Neural progenitor cell (in vitro differentiated cells): ENCODE measurements around the gene IFI6. TPM values are rescaled to one million over a fixed set of nuclear protein-coding genes. Genes with fewer than 3 reads are reported as not detected.
A peak's percentile ranks its signal among the peaks of the same experiment; 100 is the strongest.

Experiments used
- DNase-seq: peaks from one replicate; pipeline ENCODE4 v3.0.0-alpha.2; 2016; ENCODE audit warnings: low spot score
- H2AFZ ChIP-seq: fragments of 200-600 bp; sonication (generic); replicated peaks from 2 replicates; pipeline ENCODE4 v1.6.1; 2016; ENCODE audit warnings: antibody characterized with exemption
- H3F3A ChIP-seq: fragments of 200-600 bp; sonication (generic); 2 replicates; pipeline ENCODE4 v1.6.1; 2016; ENCODE audit warnings: antibody characterized with exemption, low read depth
- H3K27ac ChIP-seq: fragments of 200-600 bp; sonication (generic); 2 replicates; pipeline ENCODE4 v1.5.1; 2016; ENCODE audit warnings: mild to moderate bottlenecking
- H3K27me3 ChIP-seq: fragments of 200-600 bp; sonication (generic); 2 replicates; pipeline ENCODE4 v1.6.1; 2016; ENCODE audit warnings: mild to moderate bottlenecking, moderate library complexity
- H3K36me3 ChIP-seq: fragments of 200-600 bp; sonication (generic); 2 replicates; pipeline ENCODE4 v1.5.1; 2016
- H3K4me1 ChIP-seq: fragments of 200-600 bp; sonication (generic); 2 replicates; pipeline ENCODE4 v1.6.1; 2016; ENCODE audit warnings: mixed run types
- H3K4me2 ChIP-seq: fragments of 200-600 bp; sonication (generic); 2 replicates; pipeline ENCODE4 v1.6.1; 2016
- H3K4me3 ChIP-seq: fragments of 200-600 bp; sonication (generic); 2 replicates; pipeline ENCODE4 v1.5.1; 2016
- H3K79me2 ChIP-seq: fragments of 200-600 bp; sonication (generic); 2 replicates; pipeline ENCODE4 v1.6.1; 2016; ENCODE audit warnings: low read depth
- H3K9ac ChIP-seq: fragments of 200-600 bp; sonication (generic); 2 replicates; pipeline ENCODE4 v1.6.1; 2016
- H3K9me3 ChIP-seq: fragments of 200-600 bp; sonication (generic); 2 replicates; pipeline ENCODE4 v1.5.1; 2016; ENCODE audit warnings: low read depth
- H4K20me1 ChIP-seq: fragments of 200-600 bp; sonication (generic); 2 replicates; pipeline ENCODE4 v1.6.1; 2016; ENCODE audit warnings: low read depth
- H3K27ac Mint-ChIP-seq: 3 replicates; pipeline ENCODE4 v1.8.0; 2021; ENCODE audit warnings: mixed read lengths
- H3K27me3 Mint-ChIP-seq: 2 replicates; pipeline ENCODE4 v1.8.0; 2022; ENCODE audit warnings: low read depth, mild to moderate bottlenecking, inconsistent platforms, moderate library complexity, mixed read lengths; ENCODE audit not compliant: insufficient read depth
- H3K36me3 Mint-ChIP-seq: 3 replicates; pipeline ENCODE4 v1.8.0; 2021; ENCODE audit warnings: mixed read lengths
- H3K4me1 Mint-ChIP-seq: 3 replicates; pipeline ENCODE4 v1.8.0; 2021; ENCODE audit warnings: mixed read lengths
- H3K4me3 Mint-ChIP-seq: 3 replicates; pipeline ENCODE4 v1.8.0; 2021; ENCODE audit warnings: mild to moderate bottlenecking, moderate library complexity, mixed read lengths
- H3K9me3 Mint-ChIP-seq: 3 replicates; pipeline ENCODE4 v1.8.0; 2020; ENCODE audit warnings: mixed read lengths
- CTCF ChIP-seq: fragments of 200-600 bp; sonication (generic); IDR thresholded peaks from 2 replicates; pipeline ENCODE4 v1.5.1; 2017; ENCODE audit warnings: antibody characterized with exemption, mild to moderate bottlenecking
- EZH2 ChIP-seq: fragments of 200-600 bp; sonication (generic); IDR thresholded peaks from 2 replicates; pipeline ENCODE4 v1.6.1; 2017; ENCODE audit warnings: antibody characterized with exemption, mild to moderate bottlenecking, moderate library complexity
- EZH2phosphoT487 ChIP-seq: fragments of 200-600 bp; sonication (generic); IDR thresholded peaks from 2 replicates; pipeline ENCODE4 v1.6.1; 2017; ENCODE audit warnings: antibody characterized with exemption
- total RNA-seq: library from RNA; depleted of rRNA; stranded (reverse); fragments of >200 nt; gene quantifications from 2 replicates; pipeline ENCODE4 v1.2.3, GENCODE V29; 2015; ENCODE audit warnings: low replicate concordance

IFI6 gene
- total RNA-seq, 1 donor from 2014 or later, result 2.4 TPM

- H3K4me1 ChIP-seq, result peaks cover 4% of the 10 kb centered on the region
- no peak within 1 kb of the TSS for H3K9ac ChIP-seq
- H3K9me3 ChIP-seq, result no peaks in the 10 kb centered on the region
- peak within 1 kb of the TSS; percentile 80 for H3K4me2 ChIP-seq
- H3K9me3 Mint-ChIP-seq, result no peaks in the 10 kb centered on the region
- H4K20me1 ChIP-seq, result no peaks in the 10 kb centered on the region
- H2AFZ ChIP-seq, result peak within 1 kb of the TSS; percentile 36
- TF ChIP-seq EZH2phosphoT487, result no peak
- peak; percentile 5 for TF ChIP-seq EZH2
- no peak for TF ChIP-seq CTCF
- H3K79me2 ChIP-seq, result no peaks in the 10 kb centered on the region
- H3K27ac ChIP-seq, result no peak within 1 kb of the TSS
- no peaks in the 10 kb centered on the region for H3K36me3 ChIP-seq
- peak within 1 kb of the TSS; percentile 44 for H3K4me3 ChIP-seq
- no peaks in the 10 kb centered on the region for H3K36me3 Mint-ChIP-seq
- peak within 1 kb of the TSS; percentile 65 for H3K4me3 Mint-ChIP-seq
- H3K27me3 Mint-ChIP-seq, result peaks cover 20% of the 10 kb centered on the region
- no peak for DNase-seq
- H3K27me3 ChIP-seq, result peaks cover 55% of the 10 kb centered on the region
- H3K4me1 Mint-ChIP-seq, result peaks cover 51% of the 10 kb centered on the region
- H3F3A ChIP-seq, result no peaks in the 10 kb centered on the region
- peak within 1 kb of the TSS; percentile 76 for H3K27ac Mint-ChIP-seq
Observed at GRCh38 chr1:27634985-27635367, 37.0 kb downstream of the IFI6 start, which contains the start of gene FGR. Gene FGR, minus strand, starts transcription at chr1:27635185. Its CDS starts 11,269 bp downstream, at chr1:27623916.

- TF ChIP-seq EZH2phosphoT487, result peak; percentile 84
- TF ChIP-seq EZH2, result peak; percentile 92
- TF ChIP-seq CTCF, result no peak
- H3F3A ChIP-seq, result no peaks in the 10 kb centered on the region
- no peaks in the 10 kb centered on the region for H3K9me3 Mint-ChIP-seq
- peaks cover 55% of the 10 kb centered on the region for H3K27me3 ChIP-seq
- no peak overlapping the region for H3K27ac Mint-ChIP-seq
- H3K27me3 Mint-ChIP-seq, result peaks cover 20% of the 10 kb centered on the region
- H3K36me3 ChIP-seq, result no peaks in the 10 kb centered on the region
- H3K79me2 ChIP-seq, result no peaks in the 10 kb centered on the region
- no peaks in the 10 kb centered on the region for H3K9me3 ChIP-seq
- H3K4me2 ChIP-seq, result peak overlapping the region; percentile 80
- no peak overlapping the region for H3K9ac ChIP-seq
- peaks cover 4% of the 10 kb centered on the region for H3K4me1 ChIP-seq
- peaks cover 56% of the 10 kb centered on the region for H3K4me1 Mint-ChIP-seq
- H4K20me1 ChIP-seq, result no peaks in the 10 kb centered on the region
- H3K4me3 Mint-ChIP-seq, result peak overlapping the region; percentile 65
- H2AFZ ChIP-seq, result peak overlapping the region; percentile 36
- DNase-seq, result peak; percentile 45
- H3K4me3 ChIP-seq, result peak overlapping the region; percentile 44
- H3K27ac ChIP-seq, result no peak overlapping the region
- no peaks in the 10 kb centered on the region for H3K36me3 Mint-ChIP-seq
Observed at GRCh38 chr1:27634177-27634984, 37.6 kb downstream of the IFI6 start.

DNA sequence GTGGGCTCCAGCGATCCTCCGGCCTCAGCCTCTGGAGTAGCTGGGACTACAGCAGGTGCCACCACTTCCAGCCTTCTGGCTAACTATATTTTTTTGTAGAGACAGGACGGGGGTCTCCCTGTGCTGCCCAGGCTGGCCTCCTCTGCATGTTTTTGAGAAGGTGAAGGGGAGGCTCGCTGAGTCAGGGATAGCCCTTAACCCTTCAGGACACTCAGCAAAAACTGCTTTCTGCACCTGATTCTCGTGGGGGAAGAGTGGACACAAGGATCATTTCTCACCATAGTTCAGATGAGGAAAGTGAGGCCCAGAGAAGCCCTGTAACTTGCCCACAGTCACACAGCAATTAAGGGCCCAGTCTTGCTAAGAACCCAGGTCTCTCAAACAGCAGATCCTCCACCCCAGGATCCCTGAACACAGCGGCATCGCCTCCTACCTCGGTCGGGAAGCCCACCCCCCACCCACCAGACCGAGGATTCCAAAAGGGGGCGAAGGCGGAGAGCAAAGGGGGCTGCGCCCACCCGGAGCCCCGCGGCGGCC, 38.3 kb downstream of the IFI6 start:
- H3K4me3 Mint-ChIP-seq, result peak overlapping the region; percentile 74
- Histone ChIP-seq H3K9ac (no peak overlapping the region), H3K9me3 (no peaks in the 10 kb centered on the region), H3F3A (no peaks in the 10 kb centered on the region), H3K4me3 (peak overlapping the region; percentile 44), H3K27me3 (peaks cover 55% of the 10 kb centered on the region), H3K36me3 (no peaks in the 10 kb centered on the region), H4K20me1 (no peaks in the 10 kb centered on the region), H3K4me1 (peaks cover 4% of the 10 kb centered on the region), H3K4me2 (peak overlapping the region; percentile 80), H3K27ac (no peak overlapping the region), H3K79me2 (no peaks in the 10 kb centered on the region), H2AFZ (no peak overlapping the region)
- TF ChIP-seq EZH2phosphoT487, result no peak
- no peak for TF ChIP-seq EZH2
- TF ChIP-seq CTCF, result no peak
- H3K27me3 Mint-ChIP-seq, result peaks cover 20% of the 10 kb centered on the region
- no peaks in the 10 kb centered on the region for H3K36me3 Mint-ChIP-seq
- H3K9me3 Mint-ChIP-seq, result no peaks in the 10 kb centered on the region
- no peak for DNase-seq
- H3K4me1 Mint-ChIP-seq, result peaks cover 63% of the 10 kb centered on the region
- H3K27ac Mint-ChIP-seq, result no peak overlapping the region
